T47D (cell line): ENCODE data around the gene BMP4.
"Not testable (repeated sequence)": the region's sequence is repeated elsewhere in the genome, so short reads cannot be mapped to it uniquely, and the experiment has no call there.

Experiments used
- DNase-seq, 2 experiments: peaks; one replicate each; pipeline versions ENCODE4 v3.0.0 to v3.0.0-alpha.2; 2011 to 2012; ENCODE audit warnings: low read depth in 1 of 2, low spot score in 1 of 2
- JUND ChIP-seq: IDR thresholded peaks from 2 replicates; pipeline ENCODE4 v1.6.1; 2012; ENCODE audit warnings: low read depth
- in situ Hi-C: cut with HindIII; loops from 2 replicates; pipeline ENCODE4 v1.10.0; 2016; ENCODE audit warnings: low sequenced_read_pairs, low pct_unique_long_range_greater_than_20kb

BMP4 gene

DNA sequence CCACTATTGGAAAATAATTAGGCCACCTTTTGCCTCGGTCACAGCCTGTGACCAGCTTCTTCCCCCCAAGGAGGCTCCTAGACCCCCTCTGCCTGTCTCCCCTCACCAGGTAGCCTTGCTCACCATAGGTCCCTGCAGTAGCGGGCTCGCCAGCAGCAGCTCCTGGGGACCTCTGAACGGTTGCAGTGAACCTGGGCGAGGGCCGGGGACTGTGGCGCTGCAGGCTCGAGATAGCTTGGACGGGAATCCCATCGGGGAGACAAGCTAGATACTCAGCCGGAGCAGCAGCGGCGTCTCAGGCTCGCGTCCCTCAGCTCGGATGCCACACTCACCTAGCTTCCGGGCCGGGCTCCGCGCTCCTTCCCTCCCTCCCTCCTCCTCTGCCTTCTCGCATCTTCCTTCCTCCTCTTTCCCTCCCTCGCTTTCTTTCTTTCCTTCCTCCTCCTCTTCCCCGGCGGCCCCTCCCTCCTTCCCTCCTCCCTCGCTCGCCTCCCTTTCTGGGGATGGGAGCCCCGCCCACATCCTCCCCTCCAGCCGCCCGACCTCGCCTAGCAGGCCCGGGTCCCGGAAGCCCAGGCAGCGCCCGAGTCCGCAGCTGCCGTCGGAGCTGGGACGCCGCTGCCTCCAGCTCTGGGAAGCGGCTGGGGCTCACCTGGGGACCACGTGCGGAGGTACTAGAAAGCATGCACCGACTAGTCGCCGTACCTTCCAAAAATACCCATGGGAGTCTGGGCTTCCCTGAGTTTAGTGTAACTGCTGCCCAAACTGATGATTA lies at the start of gene BMP4:
Gene BMP4 (minus strand): TSS at position 399 of the 775 bp plus-strand sequence. CDS start 4,603 bp downstream, outside the sequence.
- peak; percentile 72 to 98 for DNase-seq
- TF ChIP-seq JUND, result no peak
- in situ Hi-C loops, result no loop called here

GRCh38 chr14:54003064-54003463 lies 46.4 kb upstream of the BMP4 start:
- no peak for DNase-seq
- in situ Hi-C loops, result no loop called here
- TF ChIP-seq JUND, result no peak

DNA sequence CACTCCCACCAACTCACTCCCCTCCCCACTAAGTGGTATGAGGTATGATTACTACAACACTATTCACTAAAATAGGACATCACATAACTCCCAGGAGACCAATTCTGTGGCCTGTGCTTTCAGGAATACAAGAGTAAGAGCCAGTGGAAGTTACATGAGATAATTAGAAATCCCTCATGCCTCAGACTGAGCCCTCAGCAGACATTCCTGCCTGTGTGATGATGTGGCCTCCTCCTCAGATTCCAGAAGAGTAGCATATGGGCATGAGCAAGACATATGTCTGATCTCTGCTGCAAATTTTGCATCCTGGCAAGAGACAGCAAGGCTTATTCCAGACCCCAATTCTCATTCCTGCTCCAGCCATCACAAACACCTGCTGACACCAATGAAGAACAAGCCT lies 46.0 kb upstream of the BMP4 start:
- in situ Hi-C loops, result no loop called here
- TF ChIP-seq JUND, result no peak
- no peak for DNase-seq

GRCh38 chr14:54001189-54001878 lies 44.7 kb upstream of the BMP4 start:
- in situ Hi-C loops, result no loop called here
- DNase-seq, result no peak
- no peak for TF ChIP-seq JUND

DNA sequence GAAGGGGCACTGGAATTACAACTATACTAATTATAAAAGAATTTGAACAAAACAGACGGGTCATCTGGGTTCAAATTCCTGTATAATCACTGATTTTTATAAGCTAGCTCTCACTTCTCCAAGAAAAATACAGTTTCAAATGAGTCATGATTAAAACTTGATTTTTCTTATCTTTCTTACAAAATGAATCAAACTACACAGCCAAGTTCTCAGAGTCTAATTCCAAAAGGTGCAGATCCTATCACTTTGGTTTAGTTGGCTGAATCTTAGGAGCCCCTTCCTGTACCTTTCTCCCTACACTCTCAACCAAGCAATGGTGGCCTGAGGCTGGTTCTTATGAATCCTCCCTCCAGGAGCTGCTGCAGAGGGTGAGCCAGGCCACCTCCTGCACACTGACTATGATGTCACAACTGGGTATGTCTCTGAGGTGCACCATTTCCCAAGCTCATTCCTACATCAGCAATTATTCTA lies 43.8 kb upstream of the BMP4 start:
- in situ Hi-C loops, result no loop called here
- no peak for DNase-seq
- no peak for TF ChIP-seq JUND

DNA sequence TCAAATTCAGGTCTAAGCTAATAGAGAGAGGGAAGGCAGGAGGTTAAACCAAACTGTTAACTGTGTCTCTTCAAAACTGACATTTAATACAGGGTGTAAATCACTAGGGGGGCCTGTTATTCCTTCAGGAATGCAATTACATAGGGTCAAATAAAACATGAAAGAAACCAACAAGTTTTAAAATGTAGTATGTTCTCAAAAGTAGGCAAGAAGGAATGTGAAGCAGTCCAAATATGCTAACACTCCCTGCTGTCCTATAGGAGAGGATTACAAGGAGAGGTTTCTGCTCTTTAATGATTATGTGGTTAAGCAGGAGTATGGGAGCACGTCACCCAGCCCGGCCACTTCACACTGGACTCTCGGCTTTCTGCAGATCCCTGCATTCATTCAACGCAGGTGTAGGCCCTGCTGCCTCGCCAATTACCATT lies 42.5 kb upstream of the BMP4 start:
- peak; percentile 30 to 51 for DNase-seq
- in situ Hi-C loops, result no loop called here
- TF ChIP-seq JUND, result no peak

GRCh38 chr14:53996041-53996440 lies 39.4 kb upstream of the BMP4 start:
- DNase-seq, result no peak
- TF ChIP-seq JUND, result no peak
- in situ Hi-C loops, result no loop called here

DNA sequence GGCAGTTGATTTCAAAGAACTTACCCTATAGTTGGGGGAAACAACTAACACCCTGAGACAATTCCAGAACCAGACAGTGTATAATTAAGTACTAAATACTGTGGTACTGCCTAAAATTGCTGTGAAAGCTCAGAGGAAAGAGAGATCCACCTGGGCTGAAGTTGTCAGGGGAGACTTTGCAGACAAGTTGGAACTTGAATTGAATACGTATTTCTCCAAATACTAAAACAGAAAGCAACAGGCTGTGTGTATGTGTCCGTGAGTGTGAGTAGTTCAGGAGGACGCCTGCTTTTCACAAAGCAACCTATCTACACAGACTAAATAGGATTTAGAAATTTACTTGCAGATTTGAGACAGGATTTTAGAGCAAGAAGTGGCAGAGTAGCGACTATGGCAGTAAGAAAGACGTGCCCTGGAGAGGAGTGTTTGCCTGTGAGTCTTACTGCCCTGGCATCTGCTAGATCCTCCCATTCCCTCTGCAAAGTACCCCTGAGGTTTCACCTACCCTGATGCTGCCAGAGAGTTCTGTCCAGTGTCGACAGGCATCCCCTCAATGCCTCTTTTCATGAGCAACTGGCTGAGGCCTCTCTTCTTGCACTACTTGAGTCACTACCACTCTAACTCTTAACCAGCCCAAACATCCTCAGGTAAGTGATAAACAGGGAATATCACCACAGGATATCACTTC lies 37.4 kb upstream of the BMP4 start:
- DNase-seq, result no peak
- no peak for TF ChIP-seq JUND
- in situ Hi-C loops, result no loop called here

- in situ Hi-C loops, result no loop called here
- no peak for TF ChIP-seq JUND
- no peak for DNase-seq
These were observed 34.4 kb upstream of the BMP4 start for GRCh38 chr14:53990978-53991377.

DNA sequence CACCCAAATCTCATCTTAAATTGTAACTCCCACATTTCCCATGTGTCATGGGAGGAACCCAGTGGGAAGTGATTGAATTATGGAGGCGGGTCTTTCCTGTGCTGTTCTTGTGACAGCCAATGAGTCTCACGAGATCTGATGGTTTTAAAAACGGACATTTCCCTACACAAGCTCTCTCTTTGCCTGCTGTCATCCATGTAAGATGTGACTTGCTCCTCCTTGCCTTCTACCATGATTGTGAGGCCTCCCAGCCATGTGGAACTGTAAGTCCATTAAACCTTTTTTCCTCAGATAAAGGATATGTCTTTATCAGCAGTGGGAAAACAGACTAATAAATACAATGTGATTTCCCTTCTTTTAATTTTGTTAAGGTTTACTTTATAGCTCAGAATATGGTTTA lies 30.1 kb upstream of the BMP4 start:
- in situ Hi-C loops, DNase-seq: not testable (repeated sequence)

DNA sequence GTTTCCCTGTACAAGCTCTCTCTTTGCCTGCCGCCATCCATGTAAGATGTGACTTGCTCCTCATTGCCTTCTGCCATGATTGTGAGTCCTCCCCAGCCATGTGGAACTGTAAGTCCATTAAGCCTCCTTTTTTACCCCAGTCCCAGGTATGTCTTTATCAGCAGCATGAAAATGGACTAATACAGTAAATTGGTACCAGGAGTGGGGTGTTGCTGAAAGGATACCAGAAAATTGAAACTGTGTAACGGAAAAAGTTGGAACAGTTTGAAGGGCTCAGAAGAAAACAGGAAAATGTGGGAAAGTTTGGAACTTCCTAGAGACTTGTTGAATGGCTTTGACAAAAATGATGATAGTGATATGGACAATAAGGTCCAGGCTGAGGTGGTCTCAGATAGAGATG lies 28.3 kb upstream of the BMP4 start:
- in situ Hi-C loops, DNase-seq: not testable (repeated sequence)

- TF ChIP-seq JUND, result no peak
- no peak for DNase-seq
- in situ Hi-C loops, result no loop called here
These were observed 26.5 kb upstream of the BMP4 start for GRCh38 chr14:53983112-53983511.

DNA sequence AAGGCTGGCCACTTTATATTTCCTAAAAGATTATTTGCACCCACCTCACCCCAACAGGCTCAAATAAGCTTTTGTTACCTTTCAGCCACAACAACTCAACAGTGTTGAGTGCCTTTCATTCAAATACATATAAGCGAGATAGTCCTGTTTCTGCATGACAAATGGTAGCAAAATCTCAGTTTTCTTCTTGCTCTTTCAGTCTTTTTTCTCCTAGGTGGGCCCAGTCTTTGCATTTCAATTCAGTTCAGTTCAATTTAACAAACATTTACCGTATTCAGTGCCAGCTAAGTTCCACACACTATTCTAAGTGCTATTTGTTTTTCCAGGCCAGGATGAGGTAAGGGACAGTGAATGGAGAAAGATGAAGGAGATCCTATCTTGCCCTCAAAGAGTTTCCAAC lies 25.9 kb upstream of the BMP4 start:
- DNase-seq, result no peak
- no peak for TF ChIP-seq JUND
- in situ Hi-C loops, result no loop called here
